ENCODE results near the gene IGSF3. TPM values are rescaled to one million over a fixed set of nuclear protein-coding genes. Genes with fewer than 3 reads are reported as not detected.

IGSF3 gene
- total RNA-seq, 1 donor from 2014 or later: 55.4 TPM

DNA sequence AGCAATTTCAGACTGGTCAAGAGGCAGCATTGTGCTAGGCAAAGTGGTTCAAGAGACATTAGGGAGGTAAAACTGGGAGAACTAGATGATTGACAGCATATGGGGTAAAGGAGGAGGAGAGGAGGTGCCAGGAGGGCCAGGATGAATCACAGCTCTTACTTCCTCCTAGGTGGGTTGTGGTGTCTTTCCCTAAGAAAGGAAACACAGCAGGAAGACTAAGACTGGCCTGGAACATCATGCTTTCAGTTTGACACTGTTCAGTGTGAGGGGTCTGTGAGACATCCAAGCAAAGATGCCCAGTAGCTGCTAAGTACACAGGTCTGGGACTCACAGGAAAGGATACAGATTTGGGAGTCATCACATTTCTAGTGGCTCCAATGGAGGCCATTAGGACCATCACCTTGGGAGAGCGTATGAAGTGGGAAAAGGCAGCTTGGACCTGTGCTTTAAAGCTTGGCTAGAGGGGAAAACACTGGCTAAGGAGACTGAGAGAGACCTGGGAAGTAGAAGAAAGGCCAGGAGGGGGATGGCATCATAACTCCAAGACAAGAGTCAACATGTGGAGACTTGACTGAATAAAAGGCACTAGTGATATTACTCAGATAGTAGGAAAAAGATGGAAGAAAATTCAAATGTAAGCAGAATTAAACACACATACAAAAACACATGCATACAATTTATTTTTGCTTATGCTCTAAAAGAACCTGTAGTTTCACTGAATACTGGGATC is 114.0 kb downstream of the IGSF3 start:
- ATAC-seq: peak; percentile 53

GRCh38 chr1:116546354-116546977 is 121.1 kb downstream of the IGSF3 start:
- no peak for ATAC-seq

GRCh38 chr1:116545359-116545705 is 122.2 kb downstream of the IGSF3 start:
- ATAC-seq: peak; percentile 19

- peak; percentile 17 for ATAC-seq
These were observed 122.8 kb downstream of the IGSF3 start for GRCh38 chr1:116544588-116545358.

GRCh38 chr1:116540088-116540487 is 127.4 kb downstream of the IGSF3 start:
- no peak for ATAC-seq

DNA sequence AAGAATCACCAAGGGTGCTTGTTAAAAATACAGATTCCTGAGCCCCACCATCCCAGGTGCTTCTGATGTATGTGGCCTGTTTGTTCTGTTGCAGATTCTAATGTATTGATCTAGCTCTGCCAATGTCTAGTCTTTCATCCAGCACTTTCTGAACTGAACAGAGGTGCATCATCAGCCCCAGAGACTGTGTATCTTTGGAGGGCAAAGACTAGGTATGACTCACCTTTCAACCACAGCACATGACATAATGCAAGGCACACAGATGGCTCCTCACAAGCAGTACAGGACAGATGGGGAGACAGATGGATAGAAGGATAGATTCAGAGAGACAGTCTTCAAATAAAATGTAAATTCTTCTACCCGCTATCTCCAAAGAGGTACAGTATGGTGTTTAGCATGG is 129.0 kb downstream of the IGSF3 start:
- peak; percentile 30 for ATAC-seq

- no peak for ATAC-seq
These were observed 129.6 kb downstream of the IGSF3 start for GRCh38 chr1:116537898-116538297.

DNA sequence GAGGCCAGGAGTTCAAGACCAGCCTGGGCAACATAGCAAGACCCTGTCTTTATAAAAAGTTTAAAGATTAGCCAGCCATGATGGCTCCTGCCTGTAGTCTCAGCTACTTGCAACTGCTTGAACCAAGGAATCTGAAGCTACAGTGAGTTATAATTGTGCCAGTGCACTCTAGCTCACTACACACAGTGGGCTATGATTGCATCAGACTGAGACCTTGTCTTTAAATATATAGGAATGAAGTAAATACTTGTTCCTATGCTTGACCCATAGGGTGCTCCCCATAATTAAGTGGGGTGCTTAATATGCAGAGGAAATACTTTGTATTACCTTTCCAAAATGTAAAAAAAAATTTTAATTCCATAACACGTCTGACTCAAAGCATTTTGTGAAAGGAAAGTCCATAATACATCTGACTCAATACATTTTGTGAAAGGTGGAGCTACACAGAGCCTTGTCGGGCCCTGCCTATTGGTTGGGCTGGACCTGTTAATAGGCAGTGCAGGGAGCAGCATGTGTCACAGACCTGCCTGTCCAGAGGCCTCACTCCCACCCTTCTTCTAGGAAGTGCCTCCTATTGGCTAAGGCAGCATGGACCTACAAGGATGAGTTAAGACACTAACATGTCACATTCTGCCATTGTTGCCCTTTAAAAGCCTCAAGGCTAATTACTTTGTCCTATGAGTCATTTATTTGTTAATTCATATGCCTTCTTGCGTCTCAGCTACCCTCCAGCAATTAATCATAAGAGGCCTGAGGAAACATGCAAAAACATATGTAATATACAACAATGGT is 130.3 kb downstream of the IGSF3 start:
- ATAC-seq: peak; percentile 99

GRCh38 chr1:116534014-116534739 is 133.4 kb downstream of the IGSF3 start:
- no peak for ATAC-seq

DNA sequence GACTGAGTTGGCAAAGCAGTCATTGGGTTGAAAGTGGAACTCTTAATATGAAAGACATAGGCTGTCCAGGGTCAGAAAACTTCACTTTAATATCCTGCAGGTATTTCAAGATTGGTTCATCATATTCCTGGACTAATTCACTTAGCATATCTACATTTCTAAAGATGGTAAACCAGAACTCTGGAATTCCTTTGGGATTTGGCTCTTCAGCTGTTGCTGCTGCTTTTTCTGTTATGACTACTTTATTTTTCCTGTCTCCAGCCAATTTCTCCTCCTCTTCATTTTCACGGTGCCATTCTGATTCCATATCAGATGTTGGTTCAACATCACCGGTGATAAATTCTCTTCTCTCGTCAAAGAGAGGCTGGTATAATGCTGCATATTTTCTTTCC is 134.1 kb downstream of the IGSF3 start:
- no peak for ATAC-seq

DNA sequence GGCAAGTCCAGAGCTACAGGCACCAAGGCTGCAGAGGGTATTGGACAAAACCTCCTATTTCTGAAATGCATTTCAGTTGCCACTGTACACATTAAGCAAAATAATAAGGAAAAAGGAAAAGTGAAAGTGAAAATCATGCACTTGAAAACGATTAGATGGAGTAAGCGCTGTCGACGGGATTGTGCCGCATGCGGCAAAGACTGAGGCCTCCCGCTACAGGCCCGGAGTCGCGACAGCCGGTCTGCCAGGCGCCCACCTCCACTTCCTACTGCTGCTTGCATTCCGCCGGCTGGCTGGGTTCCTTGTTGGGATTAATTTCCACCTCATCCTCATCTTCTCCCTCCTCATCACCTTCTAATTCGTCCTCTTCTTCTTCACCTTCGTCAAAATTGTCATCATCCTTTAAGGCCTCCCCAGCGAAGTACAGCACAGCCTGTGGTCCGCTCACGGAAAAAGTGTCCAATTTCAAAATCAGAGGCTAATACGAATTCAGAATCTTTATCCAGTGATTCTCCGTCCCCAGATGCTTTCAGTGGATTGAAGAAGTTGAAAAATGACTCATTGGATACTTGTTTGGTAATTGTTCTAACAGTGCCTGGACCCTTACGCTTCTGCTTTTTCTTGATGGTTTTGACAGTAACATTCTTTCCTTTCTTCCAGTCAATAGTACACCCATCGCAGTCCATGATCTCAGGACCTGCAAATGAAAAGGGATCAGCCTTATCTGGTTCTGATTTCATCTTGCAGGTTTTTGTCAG is 134.7 kb downstream of the IGSF3 start:
- ATAC-seq: no peak

DNA sequence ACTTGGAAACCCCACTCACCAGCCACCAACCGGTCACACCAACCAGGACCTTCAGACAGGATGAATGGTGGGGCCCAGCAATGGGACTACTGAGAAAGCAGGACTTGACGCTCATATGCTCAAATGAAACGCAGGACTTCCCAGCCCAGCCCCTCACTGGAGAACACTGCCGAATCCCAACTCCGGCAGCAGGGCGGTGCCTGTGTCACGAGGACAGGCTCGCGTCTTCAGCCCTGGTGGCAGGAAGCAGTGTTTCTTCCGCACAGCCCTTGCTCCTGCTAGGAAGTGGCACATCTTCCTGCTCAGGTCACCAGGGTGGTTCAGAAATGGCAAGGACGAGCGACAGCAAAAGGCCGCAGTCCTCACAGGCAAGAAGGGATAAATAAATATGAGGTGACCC is 135.6 kb downstream of the IGSF3 start:
- no peak for ATAC-seq

- no peak for ATAC-seq
These were observed 137.9 kb downstream of the IGSF3 start for GRCh38 chr1:116529681-116530080.

- ATAC-seq: no peak
These were observed 138.3 kb downstream of the IGSF3 start for GRCh38 chr1:116529199-116529631.

DNA sequence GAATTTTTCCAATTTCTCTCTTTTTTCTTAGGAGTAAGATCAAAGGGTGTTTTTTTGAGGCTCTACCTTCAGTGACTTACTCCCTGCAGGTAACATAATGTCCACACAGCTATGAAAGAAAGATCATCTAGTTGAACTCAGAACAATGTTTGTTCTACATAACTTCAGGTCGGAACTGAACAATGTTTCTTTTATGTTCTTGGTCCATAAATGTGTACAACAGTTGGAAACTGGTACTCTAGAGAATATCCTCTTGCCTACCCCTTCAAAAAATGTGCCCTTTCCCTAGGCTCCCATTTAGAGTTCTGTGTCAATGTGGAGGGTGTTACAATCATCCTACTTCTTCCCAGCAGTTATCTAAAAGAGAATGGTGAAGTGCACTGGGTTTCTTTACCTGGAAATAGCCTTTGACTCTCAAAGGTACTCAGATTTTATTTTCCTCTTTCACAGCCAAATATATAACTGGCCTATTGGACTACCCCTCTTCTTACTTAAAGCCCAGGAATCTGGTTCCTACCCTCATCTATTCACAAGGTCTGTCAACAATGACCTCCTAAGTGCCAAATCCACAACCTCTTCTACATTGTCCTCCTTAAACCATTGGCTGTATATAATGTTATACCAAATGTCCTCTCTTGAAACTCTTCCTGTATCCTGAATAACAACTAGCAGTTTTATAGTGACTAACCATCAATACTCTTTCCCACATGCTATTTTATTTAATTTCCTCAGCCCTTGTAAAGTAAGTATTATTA is 139.0 kb downstream of the IGSF3 start:
- no peak for ATAC-seq

- ATAC-seq: no peak
These were observed 142.1 kb downstream of the IGSF3 start for GRCh38 chr1:116525440-116525839.

Measured in esophagus mucosa (tissue), 1 donor.